ENCODE measurements around the gene ZNF556.
A peak's percentile ranks its signal among the peaks of the same experiment; 100 is the strongest.

The ZNF556 gene

GRCh38 chr19:2867025-2867991 lies at the start of gene ZNF556:
ZNF556 (plus strand) TSS chr19:2867335; CDS start chr19:2867422, 87 bp downstream.
- peak; percentile 38 to 66 for DNase-seq

GRCh38 chr19:2819540-2820111 lies 47.5 kb upstream of the ZNF556 start, which contains the start of gene ZNF554:
ZNF554 (plus strand) TSS chr19:2819868; CDS start chr19:2820072, 204 bp downstream.
- DNase-seq = peak; percentile 93 to 99

- DNase-seq = no peak
Observed at GRCh38 chr19:2820112-2820702, 46.9 kb upstream of the ZNF556 start.

GRCh38 chr19:2822846-2823245 lies 44.3 kb upstream of the ZNF556 start:
- DNase-seq = no peak

- no peak for DNase-seq
Observed at GRCh38 chr19:2823646-2824045, 43.5 kb upstream of the ZNF556 start.

- no peak for DNase-seq
Observed at GRCh38 chr19:2824129-2824528, 43.0 kb upstream of the ZNF556 start.

- DNase-seq = no peak
Observed at GRCh38 chr19:2827022-2827421, 40.1 kb upstream of the ZNF556 start.

- no peak for DNase-seq
Observed at GRCh38 chr19:2827840-2828489, 39.2 kb upstream of the ZNF556 start.

GRCh38 chr19:2834294-2834871 lies 32.8 kb upstream of the ZNF556 start:
- DNase-seq = no peak

- no peak for DNase-seq
Observed at GRCh38 chr19:2837430-2837829, 29.7 kb upstream of the ZNF556 start.

- DNase-seq = peak; percentile 97 to 100
Observed at GRCh38 chr19:2840794-2841791, 26.0 kb upstream of the ZNF556 start, which contains the start of gene ZNF555. ZNF555 (plus strand) TSS chr19:2841475; CDS start chr19:2841573, 98 bp downstream.

- no peak for DNase-seq
Observed at GRCh38 chr19:2841855-2842574, 25.1 kb upstream of the ZNF556 start.

- no peak for DNase-seq
Observed at GRCh38 chr19:2845107-2845506, 22.0 kb upstream of the ZNF556 start.

- no peak for DNase-seq
Observed at GRCh38 chr19:2846180-2846894, 20.8 kb upstream of the ZNF556 start.

GRCh38 chr19:2847507-2847906 lies 19.6 kb upstream of the ZNF556 start:
- DNase-seq = no peak

GRCh38 chr19:2848616-2849015 lies 18.5 kb upstream of the ZNF556 start:
- DNase-seq = no peak

GRCh38 chr19:2850256-2850925 lies 16.7 kb upstream of the ZNF556 start:
- DNase-seq = no peak

- DNase-seq = no peak
Observed at GRCh38 chr19:2852598-2852997, 14.5 kb upstream of the ZNF556 start.

GRCh38 chr19:2853015-2853606 lies 14.0 kb upstream of the ZNF556 start:
- no peak for DNase-seq
